Smooth muscle cell (in vitro differentiated cells): ENCODE results near the gene POLR3A. TPM values are rescaled to one million over a fixed set of nuclear protein-coding genes. Genes with fewer than 3 reads are reported as not detected.

Experiments
- polyA plus RNA-seq: library from polyadenylated mRNA; unstranded; fragments of >200 nt; fragmentation: Nextera tagmentation; extraction: Ambion mirVana; gene quantifications from 2 replicates; pipeline ENCODE4 v1.2.1, GENCODE V29; 2016
- small RNA-seq: library from RNA; depleted of rRNA; stranded (forward); fragments of <200 nt; gene quantifications from one replicate; pipeline ENCODE3, GENCODE V24; 2014
- total RNA-seq: library from RNA; depleted of rRNA; stranded (reverse); fragments of >200 nt; gene quantifications from 2 replicates; pipeline ENCODE4 v1.2.3, GENCODE V29; 2014

Gene POLR3A
- total and polyA plus RNA-seq, 2 experiments from 2014 or later: 13.8 to 14.9 TPM

Small RNA genes within 50 kb of the gene (small RNA-seq; reads per million reads assigned to genes)
- not detected for gene RF00017

Other genes with a start within 250 kb of the POLR3A start
- 20.4 and 21.8 TPM in 2 replicates for gene DLG5, start 102.8 kb downstream of the POLR3A start, total RNA-seq
- gene DLG5, start 102.8 kb downstream of the POLR3A start, polyA plus RNA-seq: 11.3 and 14.6 TPM in 2 replicates
- 2,109 and 2,144 TPM in 2 replicates for gene RPS24, start 4.3 kb upstream of the POLR3A start, total RNA-seq
- gene RPS24, start 4.3 kb upstream of the POLR3A start, polyA plus RNA-seq: 407 and 473 TPM in 2 replicates